ENCODE results near the gene BAIAP2L2.

GRCh38 chr22:38132136-38132535 is 21.7 kb upstream of the BAIAP2L2 start:
- no peak for TF ChIP-seq POLR2AphosphoS5 (IDR thresholded peaks at IDR 0.05; ENCODE audit: low read depth, low read length)
- no peak for TF ChIP-seq REST (IDR thresholded peaks at IDR 0.05; ENCODE audit: insufficient read depth in 1 of 2, low read depth in 2 of 2, low read length in 2 of 2)
- TF ChIP-seq TAF1 (IDR thresholded peaks at IDR 0.05; ENCODE audit: borderline replicate concordance, insufficient read depth, low read length) = no peak

Data from PFSK-1 (cell line).